ENCODE data around the gene DSC1.

DSC1 gene, protein sequence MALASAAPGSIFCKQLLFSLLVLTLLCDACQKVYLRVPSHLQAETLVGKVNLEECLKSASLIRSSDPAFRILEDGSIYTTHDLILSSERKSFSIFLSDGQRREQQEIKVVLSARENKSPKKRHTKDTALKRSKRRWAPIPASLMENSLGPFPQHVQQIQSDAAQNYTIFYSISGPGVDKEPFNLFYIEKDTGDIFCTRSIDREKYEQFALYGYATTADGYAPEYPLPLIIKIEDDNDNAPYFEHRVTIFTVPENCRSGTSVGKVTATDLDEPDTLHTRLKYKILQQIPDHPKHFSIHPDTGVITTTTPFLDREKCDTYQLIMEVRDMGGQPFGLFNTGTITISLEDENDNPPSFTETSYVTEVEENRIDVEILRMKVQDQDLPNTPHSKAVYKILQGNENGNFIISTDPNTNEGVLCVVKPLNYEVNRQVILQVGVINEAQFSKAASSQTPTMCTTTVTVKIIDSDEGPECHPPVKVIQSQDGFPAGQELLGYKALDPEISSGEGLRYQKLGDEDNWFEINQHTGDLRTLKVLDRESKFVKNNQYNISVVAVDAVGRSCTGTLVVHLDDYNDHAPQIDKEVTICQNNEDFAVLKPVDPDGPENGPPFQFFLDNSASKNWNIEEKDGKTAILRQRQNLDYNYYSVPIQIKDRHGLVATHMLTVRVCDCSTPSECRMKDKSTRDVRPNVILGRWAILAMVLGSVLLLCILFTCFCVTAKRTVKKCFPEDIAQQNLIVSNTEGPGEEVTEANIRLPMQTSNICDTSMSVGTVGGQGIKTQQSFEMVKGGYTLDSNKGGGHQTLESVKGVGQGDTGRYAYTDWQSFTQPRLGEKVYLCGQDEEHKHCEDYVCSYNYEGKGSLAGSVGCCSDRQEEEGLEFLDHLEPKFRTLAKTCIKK

DNA sequence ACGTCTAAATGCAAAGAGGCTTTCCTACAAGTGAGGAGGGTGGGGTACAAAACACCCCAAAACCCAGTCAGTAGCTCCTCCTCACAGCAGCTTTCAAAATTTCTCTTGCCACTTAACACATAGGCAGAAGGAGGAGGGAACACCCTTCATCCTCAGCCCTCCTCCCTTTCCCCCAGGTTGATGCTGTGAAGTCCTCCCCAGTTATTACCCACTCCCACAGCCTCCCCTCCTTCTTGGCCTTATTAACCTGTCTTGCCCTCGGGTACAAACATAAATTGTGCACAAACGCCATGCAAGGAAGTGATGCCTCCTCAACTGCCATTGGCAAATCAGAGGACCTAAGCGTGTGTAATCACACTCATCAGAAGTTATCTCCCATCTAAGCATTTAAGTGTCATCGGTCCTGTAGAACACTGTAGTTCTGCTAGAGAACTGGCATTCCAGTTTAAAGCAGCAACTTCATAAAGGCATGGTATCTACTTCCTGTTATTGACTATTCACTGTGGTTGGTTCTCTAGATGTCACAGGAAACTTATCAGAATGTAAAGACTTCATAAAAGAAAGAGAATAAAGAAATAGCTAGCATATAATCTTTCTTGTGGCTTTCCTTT, at the start of gene DSC1:
TSS of gene DSC1 (minus strand) at position 32 of the 611 bp plus-strand sequence. CDS start 262 bp downstream, outside the sequence.
- no peak for DNase-seq (ENCODE audit: extremely low spot score)
- no peak for TF ChIP-seq CTCF (IDR thresholded peaks at IDR 0.05; ENCODE audit: control extremely low read depth, extremely low read depth, low read depth, missing control alignments)
- ChIA-PET POLR2A (no interaction called here), CTCF (interaction anchor here (0.6 to 1.9 kb wide), 12 partner anchors 9 to 71 kb away, joined by 3 to 6 read pairs (median 3); no protein-coding TSS in a partner anchor)

DNA sequence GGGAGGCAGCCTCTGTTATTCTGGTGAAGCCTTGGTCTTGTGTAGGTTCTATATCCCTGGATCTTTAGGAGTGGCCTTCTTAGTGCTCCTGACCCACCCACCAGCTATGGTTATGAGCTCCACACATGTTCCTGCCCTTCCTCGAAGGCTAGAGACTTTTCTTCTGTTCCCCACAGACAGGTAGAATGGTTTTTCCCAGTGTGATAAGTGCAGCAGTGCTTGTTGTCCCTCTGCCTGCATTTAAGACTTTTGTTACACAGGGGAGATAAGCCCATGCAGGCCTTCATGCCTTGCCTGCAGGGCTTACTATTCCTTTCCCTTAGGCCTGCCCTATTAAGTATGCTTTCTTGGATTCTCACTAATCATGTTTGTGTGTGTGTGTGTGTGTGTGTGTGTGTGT, 48.4 kb upstream of the DSC1 start:
- CTCF ChIA-PET: interaction anchor here (1.7 kb wide), 1 partner anchor 13 kb away, joined by 5 read pairs; no protein-coding TSS in a partner anchor
- POLR2A ChIA-PET: no interaction called here
- no peak for DNase-seq (ENCODE audit: extremely low spot score)
- TF ChIP-seq CTCF (IDR thresholded peaks at IDR 0.05; ENCODE audit: control extremely low read depth, extremely low read depth, low read depth, missing control alignments): no peak

DNA sequence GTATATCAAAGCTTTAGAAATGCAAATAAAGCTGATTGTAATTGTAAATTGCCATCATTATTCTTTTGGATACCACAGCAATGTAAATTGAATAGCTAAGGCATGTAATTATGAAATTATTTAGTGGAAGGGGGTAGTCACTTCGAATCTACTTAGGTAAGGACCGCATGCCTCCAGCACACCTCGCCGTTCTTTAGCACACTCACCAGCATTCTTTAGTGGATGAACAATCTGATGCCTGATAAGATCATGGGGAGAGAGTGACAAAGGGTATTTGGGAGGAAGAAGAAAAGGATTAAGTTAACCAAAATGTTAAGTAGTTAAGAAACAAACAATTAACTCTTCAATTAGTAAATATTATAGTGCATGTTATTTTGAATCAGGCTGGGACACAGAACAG, 46.4 kb upstream of the DSC1 start:
- POLR2A ChIA-PET: no interaction called here
- TF ChIP-seq CTCF (IDR thresholded peaks at IDR 0.05; ENCODE audit: control extremely low read depth, extremely low read depth, low read depth, missing control alignments): no peak
- CTCF ChIA-PET: interaction anchor here (0.7 kb wide), 1 partner anchor 9 kb away, joined by 3 read pairs; no protein-coding TSS in a partner anchor
- DNase-seq (ENCODE audit: extremely low spot score): no peak

- DNase-seq (ENCODE audit: extremely low spot score): no peak
- ChIA-PET CTCF (interaction anchor here (1.2 to 1.9 kb wide), 6 partner anchors 9 to 50 kb away, joined by 3 to 6 read pairs (median 4); partner anchors contain the start of gene DSC1), POLR2A (interaction anchor here (0.5 kb wide), 1 partner anchor 293 kb away, joined by 9 read pairs; no protein-coding TSS in a partner anchor)
- no peak for TF ChIP-seq CTCF (IDR thresholded peaks at IDR 0.05; ENCODE audit: control extremely low read depth, extremely low read depth, low read depth, missing control alignments)
Observed at GRCh38 chr18:31207391-31207790, 44.7 kb upstream of the DSC1 start.

GRCh38 chr18:31206787-31207381, 44.2 kb upstream of the DSC1 start:
- DNase-seq (ENCODE audit: extremely low spot score): peak; percentile 55
- no peak for TF ChIP-seq CTCF (IDR thresholded peaks at IDR 0.05; ENCODE audit: control extremely low read depth, extremely low read depth, low read depth, missing control alignments)
- POLR2A ChIA-PET: no interaction called here
- CTCF ChIA-PET: interaction anchor here (1.2 to 1.9 kb wide), 7 partner anchors 8 to 50 kb away, joined by 3 to 6 read pairs (median 4); partner anchors contain the start of gene DSC1
